ENCODE measurements around the gene HOXA6. TPM values are rescaled to one million over a fixed set of nuclear protein-coding genes. Genes with fewer than 3 reads are reported as not detected.

The HOXA6 gene
- total and polyA plus RNA-seq, 10 of the 15 experiments (the other 5 are each of a cell fraction or from before 2014, with no cell fraction given): 0.08 TPM; not detected in 9

DNA sequence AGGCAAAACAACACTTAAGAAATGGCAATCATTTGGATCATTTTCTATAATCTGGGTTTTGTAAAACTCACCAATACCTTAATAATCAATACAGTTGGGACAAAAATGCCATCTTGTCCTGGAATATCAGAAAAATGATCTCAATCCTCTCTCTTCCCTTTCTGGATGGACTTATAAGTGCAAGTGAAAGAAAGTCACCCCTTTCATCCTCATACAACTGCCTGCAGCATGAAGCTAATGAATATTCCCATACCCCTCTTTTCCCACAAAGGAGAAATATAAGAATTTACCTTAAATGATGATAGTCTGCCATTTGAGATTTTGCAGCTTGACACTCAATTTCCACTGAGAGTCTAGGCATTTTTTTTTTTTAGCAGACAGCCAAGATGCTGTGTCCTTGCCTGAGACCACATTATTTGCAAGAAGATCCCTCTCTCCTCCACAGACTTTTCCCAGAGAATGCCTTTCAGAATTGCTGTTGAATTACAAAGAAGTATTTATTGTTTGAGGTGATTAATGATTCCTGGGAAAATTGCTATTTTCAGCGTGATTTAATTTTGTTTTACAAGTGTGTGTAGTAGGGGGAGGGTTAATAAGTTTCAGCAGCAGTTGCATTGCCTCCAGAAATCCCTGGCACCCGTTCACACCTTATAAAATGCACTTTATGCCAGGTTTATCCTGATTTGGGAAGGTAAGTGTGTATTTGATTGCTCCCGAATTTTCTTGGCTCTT, 20.8 kb downstream of the HOXA6 start:
- no peak for TF ChIP-seq RFX5 (IDR thresholded peaks at IDR 0.05; ENCODE audit: low read depth, low read length)
- TF ChIP-seq, protein P1, sequence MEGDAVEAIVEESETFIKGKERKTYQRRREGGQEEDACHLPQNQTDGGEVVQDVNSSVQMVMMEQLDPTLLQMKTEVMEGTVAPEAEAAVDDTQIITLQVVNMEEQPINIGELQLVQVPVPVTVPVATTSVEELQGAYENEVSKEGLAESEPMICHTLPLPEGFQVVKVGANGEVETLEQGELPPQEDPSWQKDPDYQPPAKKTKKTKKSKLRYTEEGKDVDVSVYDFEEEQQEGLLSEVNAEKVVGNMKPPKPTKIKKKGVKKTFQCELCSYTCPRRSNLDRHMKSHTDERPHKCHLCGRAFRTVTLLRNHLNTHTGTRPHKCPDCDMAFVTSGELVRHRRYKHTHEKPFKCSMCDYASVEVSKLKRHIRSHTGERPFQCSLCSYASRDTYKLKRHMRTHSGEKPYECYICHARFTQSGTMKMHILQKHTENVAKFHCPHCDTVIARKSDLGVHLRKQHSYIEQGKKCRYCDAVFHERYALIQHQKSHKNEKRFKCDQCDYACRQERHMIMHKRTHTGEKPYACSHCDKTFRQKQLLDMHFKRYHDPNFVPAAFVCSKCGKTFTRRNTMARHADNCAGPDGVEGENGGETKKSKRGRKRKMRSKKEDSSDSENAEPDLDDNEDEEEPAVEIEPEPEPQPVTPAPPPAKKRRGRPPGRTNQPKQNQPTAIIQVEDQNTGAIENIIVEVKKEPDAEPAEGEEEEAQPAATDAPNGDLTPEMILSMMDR (IDR thresholded peaks at IDR 0.05 in 2 of 3, conservative IDR thresholded peaks at IDR 0.05 in 1 of 3; ENCODE audit: control insufficient read depth in 2 of 3, extremely low read depth in 1 of 3, insufficient read depth in 1 of 3, low read depth in 3 of 3, low read length in 3 of 3): no peak
- no peak for TF ChIP-seq SP1 (IDR thresholded peaks at IDR 0.05; ENCODE audit: low read depth, low read length)
- TF ChIP-seq NRF1 (conservative IDR thresholded peaks at IDR 0.05; ENCODE audit: low read depth, low read length): no peak
- TF ChIP-seq, protein P2, sequence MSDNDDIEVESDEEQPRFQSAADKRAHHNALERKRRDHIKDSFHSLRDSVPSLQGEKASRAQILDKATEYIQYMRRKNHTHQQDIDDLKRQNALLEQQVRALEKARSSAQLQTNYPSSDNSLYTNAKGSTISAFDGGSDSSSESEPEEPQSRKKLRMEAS (IDR thresholded peaks at IDR 0.05; ENCODE audit: low read depth, low read length): no peak
- TF ChIP-seq PML (IDR thresholded peaks at IDR 0.05; ENCODE audit: low read length): no peak
- Histone ChIP-seq H3K4me2 (ENCODE audit: control insufficient read depth, insufficient read depth) (no peak overlapping the region), H3K36me3 (ENCODE audit: control insufficient read depth in 2 of 2, insufficient read depth in 2 of 2, low read length in 1 of 2) (no peaks in the 10 kb centered on the region), H2AFZ (ENCODE audit: control insufficient read depth, low read depth, low read length) (no peak overlapping the region), H3K79me2 (ENCODE audit: control insufficient read depth, insufficient read depth, low read length) (no peaks in the 10 kb centered on the region), H3K9ac (ENCODE audit: control insufficient read depth, insufficient read depth, low read length) (no peak overlapping the region), H3K4me1 (ENCODE audit: control insufficient read depth, insufficient read depth, low read length) (no peaks in the 10 kb centered on the region), H3K27me3 (replicated peaks in 1 of 2; ENCODE audit: control insufficient read depth in 2 of 2, insufficient read depth in 2 of 2, low read length in 1 of 2) (peaks cover 0 to 2% of the 10 kb centered on the region in 2 experiments; a peak in 3 of 4 replicates), H3K27ac (ENCODE audit: control insufficient read depth, insufficient read depth) (no peak overlapping the region), H3K9me3 (replicated peaks; ENCODE audit: control insufficient read depth, insufficient read depth, low read length) (no peaks in the 10 kb centered on the region; the same call in 2 of the 3 replicates), H3K4me3 (no peak overlapping the region), H4K20me1 (ENCODE audit: control insufficient read depth, insufficient read depth) (no peaks in the 10 kb centered on the region)
- no peak for ATAC-seq
- no TSS peak for BruUV-seq (replicated peaks)
- ChIA-PET POLR2A (no interaction called here), SMC1A (ENCODE audit: uncharacterized antibody, unreplicated experiment) (no interaction called here), RAD21 (ENCODE audit: unreplicated experiment) (no interaction called here), CTCF (interaction anchor here (0.6 to 0.7 kb wide), 2 partner anchors 80 to 444 kb away, joined by 3 read pairs; no protein-coding TSS in a partner anchor)
- no peak for FAIRE-seq
- intact Hi-C loops (cut with micrococcal nuclease; ENCODE audit: unreplicated experiment): no loop called here
- WGBS (ENCODE audit: insufficient coverage, insufficient replicate concordance, low lambda C conversion rate, missing lambda C conversion rate): 2% methylated on average over 3 of the region's 3 CpGs
- in situ Hi-C loops (cut with MboI): no loop called here
- DNase-seq (ENCODE audit: low read depth, low spot score): no peak

Measured in GM12878 (cell line).